ENCODE data around the gene XPC.
"Not testable (repeated sequence)": the region's sequence is repeated elsewhere in the genome, so short reads cannot be mapped to it uniquely, and the experiment has no call there.

The XPC gene

DNA sequence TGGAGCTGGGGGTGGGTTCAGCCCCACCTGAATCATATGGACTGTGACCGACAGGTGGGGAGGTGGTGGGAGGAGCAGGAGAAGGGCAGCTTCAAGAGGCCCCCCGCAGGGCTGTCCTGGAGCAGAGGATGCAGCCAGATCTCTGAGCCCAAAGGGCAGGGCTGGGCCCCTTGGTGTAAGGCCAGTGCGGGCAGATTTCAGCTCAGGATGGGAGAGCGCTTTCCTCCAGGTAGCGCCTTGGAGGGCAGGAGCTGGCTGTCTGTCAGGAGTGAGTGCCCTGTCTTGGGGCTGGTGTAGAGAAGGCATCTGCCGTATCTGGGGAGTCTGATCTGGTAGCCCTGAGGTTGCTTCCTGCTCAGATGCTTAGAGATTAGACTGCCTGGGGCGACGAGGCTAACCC, 46.3 kb downstream of the XPC start:
- no peak for FAIRE-seq

DNA sequence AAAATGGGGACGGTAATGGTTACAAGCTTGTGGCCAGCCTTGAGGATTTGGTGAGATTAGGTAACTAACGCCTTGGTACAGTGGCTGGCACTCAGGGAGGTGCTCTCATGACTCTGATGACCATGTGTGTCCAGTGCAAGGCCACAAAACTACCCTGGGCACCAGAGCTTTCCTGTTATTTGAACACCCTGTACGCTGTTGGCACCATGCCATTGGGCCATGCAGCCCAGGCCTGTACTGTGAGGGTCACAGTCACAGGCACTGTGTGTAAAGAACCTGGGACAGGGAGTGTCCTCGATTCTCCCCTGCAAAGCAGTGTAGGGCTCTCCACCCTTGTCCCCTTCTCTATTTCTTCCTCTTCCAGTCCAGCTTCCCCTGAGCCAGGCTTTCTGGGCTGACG, 47.3 kb downstream of the XPC start:
- no peak for FAIRE-seq

DNA sequence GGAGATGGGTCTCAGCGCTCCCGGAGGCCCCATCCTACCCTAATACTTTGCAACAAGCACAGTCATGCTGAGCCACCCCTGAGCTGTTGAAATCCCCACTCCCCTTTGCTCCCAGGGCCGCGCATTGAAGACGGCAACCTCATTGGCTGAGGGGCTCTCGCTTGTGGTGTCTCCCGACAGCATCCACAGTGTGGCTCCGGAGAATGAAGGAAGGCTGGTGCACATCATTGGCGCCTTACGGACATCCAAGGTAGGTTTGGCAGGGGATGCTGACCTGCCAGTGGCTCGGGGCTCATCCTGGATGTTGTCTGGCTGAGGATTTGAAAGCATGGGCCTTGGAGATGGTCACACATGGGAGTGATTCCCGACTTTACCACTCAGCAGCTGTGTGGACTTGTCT, 47.7 kb downstream of the XPC start:
- FAIRE-seq: no peak

DNA sequence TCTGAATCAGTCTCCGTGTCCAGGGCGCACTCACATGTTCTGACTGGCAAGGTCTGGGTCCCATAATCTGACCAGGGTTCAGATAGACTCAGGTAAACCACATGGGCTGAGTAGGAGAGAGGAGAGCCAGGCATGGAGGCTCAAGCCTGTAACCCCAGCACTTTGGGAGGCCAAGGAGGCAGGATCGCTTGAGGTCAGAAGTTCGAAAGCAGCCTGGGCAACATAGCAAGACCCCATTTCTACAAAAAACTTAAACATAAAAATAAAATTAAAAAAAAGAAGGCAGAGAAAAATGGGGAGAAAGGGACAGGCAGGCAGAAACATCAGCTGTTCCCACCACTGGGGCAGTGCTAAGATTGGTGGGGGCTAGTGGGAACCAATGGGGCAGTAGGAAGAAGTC, 48.2 kb downstream of the XPC start:
- FAIRE-seq: no peak

DNA sequence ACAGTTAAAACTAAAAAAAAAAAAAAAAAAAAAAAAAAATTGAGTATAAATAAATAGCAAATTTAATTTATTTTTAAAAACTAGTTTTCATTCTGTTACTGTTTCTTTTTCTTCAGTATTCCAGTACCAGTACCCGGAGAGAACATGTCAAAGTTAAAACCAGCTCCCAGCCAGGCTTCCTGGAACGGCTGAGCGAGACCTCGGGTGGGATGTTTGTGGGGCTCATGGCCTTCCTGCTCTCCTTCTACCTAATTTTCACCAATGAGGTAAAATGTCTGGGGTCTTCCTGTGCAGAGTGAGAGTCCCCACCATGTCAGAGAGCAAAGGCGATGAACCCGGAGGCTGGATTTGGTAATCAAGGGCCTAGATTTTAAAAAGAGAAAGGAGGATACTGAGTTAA, 49.1 kb downstream of the XPC start:
- FAIRE-seq: no peak

DNA sequence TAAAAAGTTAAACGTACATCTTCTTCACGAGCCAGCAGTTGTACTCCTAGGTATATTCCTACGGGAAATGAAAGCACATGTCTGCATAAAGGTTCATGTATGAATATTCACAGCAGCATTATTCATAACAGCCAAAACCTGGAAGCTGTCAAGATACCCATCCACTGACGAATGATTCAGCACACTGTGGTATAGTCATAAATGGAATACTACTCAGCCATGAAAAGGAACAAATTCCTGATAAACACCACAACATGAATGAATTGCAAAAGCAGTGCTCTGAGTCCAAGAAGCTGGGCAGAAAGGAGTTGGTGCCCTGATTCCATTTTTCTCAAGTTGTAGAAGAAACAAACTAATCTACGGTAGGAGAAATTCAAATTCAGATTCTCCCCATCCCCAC, 49.7 kb downstream of the XPC start:
- no peak for FAIRE-seq

DNA sequence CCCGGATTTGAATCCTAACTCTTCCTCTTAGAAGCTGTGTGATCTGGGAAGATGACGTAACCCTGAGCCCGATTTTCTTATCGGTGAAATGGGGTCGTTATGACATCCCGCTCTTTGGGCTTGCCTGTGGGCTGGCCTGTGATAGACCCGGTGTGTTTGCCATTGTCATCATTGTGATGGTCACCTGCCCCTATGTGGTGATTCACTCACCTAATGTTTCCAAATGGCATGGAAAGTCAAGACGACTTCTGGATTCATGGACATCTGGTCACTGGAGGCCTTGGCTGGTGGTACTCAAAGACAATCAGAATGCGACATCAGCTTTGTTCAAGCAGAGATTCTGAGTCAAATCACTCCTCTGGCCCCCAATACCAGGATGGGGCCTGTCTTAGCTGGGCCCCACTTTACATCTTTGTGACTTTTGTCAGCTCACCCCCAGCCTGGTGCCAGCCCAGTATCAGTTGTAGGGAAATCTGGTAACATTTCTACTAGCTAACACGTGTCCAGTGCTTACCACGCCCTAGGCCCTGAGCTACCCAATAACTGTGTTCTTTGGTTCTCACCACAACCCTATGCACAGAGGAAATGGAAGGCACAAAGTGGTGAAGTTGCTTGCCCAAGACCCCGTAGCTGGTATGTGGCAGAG, 50.8 kb downstream of the XPC start:
- no peak for FAIRE-seq

DNA sequence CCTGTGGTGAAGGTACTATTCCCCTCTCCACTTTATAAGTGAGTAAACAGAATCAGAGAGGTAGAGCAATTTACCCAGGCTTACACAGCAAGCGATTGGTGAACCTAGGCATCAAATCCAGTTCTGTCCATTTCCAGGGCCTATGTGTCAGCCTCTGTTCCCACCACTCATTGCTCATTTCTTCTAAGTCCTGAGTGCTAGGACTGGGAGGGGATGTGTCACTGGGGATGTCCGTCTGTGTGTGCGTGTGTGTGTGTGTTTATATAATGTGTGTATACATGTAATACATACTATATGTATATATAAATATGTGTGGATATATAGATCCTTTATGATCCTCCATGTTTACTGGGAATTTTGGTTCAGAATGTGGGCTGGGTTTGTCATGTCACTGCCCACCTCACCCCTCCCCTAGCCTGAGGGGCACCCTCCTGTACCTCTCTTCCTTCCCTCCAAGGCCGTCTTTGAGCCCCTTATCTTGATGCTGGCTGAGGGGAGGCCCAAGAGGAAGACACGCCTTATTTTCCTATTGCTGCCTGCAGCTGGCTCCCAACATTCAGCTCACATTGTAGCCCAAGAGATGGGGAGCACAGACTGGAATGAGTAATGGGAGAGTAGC, 51.4 kb downstream of the XPC start:
- FAIRE-seq: no peak

DNA sequence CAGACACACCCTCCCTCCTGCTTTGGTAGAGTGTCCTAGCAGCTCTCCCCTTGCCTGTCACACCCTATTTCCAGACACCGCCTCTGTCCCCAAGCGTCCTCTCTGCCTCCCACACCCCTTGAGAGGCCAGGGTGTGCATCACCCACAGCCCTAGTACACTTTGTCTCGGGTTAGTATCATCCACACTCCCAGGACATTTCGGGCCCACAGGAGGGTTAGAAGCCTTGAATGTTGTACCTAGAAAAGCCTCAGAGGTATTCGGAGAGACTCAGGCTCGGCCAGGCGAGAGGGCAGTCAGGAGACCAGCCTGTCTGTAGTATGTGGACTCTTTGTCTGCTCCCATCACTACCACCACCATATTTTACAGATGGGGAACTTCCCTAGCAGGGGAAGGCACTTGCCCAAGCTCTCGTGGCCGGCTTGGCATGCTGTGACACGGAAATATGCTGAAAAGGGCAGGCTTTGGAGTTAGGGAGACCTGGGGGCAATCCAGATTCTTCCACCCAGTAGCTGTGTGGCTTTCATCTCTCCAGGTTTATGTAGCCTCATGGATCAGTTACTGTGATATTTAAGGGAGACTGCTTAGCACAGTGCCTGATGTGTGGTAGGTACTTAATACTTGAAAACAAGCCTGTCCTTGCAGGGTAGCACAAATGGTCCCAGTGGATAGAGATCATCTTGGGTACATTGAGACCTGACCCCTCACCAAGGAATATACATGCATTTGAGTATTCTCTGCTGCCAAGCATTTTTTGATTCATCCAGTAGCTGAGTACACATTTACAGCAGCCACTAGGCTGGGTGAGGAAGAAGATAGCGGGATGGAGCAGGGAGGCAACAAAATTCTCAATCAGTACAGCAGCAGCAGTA, 52.1 kb downstream of the XPC start:
- FAIRE-seq: no peak

DNA sequence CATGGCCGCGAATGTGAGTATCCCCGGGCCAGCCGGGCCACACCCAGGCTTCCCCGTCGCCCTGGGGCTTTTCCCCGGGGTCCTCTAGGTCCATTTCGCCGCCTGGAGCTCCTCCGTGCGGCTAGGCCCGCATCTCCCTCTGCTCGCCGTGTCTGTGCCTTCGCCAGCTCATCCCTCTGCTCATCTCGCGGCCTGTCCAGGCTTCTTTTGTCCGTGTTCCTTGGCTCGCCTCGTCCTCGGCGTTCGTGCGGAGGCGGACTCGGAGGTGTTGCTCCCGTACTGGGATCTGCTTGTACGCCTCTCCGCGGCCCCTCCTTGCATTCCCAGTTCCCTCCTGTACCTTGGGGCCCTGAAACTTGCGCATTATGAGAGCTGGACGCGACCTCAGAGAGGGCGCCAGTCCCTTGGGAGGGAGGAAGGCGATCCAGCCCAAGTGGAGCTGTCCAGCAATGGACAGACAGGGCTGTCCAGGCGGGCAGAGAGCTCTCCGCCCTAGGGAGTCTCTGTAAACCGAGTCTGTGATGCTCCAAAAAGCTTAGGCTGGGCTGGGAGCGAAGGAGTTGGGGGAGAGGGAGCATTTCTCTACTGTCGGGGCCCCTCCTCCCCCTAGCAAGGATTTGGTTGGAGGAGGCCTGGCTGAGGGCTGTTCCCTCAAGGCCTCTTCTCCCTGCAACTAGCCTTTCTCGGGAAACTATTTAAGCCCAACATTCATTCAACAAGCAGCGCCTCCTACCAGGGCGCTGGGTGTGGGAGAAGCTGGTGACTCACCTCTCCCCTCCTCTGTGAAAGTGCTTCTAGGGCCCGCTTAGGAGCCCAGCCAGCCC, 53.0 kb downstream of the XPC start:
- no peak for FAIRE-seq

DNA sequence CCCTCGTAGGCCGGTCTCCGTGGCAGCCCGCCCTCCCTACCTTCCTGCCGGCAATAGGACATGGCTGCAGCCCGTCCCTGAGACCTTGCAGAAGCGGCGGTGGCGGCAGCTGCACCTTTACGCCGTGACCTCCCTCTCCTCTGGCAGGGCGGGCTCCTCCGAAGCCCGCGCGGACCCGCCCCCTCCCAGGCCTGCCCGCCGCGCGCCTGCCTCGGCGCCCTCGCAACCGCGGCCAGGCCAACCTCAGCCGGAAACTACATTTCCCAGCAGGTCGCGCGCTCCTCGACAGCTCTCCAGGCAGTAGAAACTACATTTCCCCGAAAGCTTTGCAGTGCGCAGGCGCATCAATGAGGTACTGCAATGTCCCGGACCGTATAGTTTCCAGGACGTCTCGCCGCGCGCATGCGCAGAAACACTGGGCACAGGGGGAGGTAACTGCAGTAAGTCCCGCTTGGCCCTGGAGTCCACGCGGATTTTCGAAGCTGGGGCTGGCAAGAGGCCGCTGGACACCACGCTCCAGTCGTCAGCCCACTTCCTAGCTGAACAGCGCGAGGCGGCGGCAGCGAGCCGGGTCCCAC, 53.7 kb downstream of the XPC start, which contains the start of the genes CHCHD4 and TMEM43:
Gene CHCHD4 (minus strand): TSS at position 256 of the 578 bp plus-strand sequence. CDS start 194 bp downstream, at position 62.
Gene TMEM43 (plus strand): TSS at position 438 of the 578 bp plus-strand sequence. CDS start 142 bp downstream, outside the sequence.
- FAIRE-seq: no peak

DNA sequence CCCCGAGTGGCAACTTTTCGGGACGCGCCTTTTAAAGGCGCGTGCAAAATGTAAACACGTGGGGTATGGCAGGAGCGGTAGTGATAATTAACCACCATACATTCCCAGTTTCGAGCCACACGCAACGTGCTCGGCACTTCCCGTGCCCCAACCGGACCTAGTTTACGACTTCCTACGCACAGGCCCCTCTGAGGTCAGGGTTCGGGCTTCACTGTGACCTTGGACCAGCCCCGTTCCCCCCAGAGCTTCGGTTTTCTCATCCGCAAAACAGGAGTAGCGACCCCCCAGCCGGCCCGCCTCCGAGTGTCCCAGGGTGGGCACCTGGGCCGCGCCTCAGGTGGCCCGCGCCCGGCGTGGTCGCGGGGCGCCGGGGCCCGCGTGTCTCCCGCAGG, 54.2 kb downstream of the XPC start:
- FAIRE-seq: no peak

DNA sequence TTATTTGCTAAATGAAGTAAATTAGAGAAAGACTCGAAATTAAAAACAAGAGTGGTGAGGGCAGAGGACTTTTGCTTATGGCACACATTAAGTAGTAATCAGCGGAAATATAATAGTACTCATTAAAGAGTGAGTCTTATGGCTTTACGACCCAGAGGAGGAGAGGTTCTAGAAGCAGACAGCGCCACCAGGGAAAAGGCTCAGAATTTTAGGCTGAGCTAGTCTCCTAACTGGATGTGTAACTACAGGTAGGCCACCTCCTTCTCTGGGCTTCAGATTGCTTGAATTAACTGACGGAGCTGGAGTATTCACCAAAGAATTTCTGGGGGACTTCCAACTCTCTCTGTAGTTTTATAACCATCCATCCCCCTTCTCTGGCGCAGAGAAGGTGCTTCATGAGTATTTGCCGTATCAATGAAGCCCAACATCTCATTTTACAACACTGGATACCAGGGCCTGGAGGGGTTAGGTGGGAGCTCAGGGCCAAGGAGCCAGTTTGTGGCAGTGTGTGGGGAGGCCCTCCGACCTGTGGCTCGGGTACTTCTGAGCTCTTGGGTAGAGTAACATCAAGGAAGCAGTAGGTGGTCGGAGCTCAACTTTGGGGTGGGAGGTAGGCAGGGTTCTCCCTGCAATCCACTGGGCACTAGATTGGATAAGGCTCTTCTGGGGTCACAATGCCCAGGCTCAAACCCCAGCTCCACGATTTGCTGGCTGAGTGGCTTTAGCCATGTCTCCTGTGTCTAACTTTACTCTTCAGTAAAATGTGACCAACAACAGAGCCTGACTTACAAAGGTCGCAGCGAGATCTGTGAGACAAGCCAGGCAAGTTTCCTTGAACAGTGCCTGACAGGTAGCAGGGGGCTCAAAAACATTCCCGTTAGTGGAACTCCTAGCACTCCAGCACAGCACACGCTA, 54.8 kb downstream of the XPC start:
- no peak for FAIRE-seq

DNA sequence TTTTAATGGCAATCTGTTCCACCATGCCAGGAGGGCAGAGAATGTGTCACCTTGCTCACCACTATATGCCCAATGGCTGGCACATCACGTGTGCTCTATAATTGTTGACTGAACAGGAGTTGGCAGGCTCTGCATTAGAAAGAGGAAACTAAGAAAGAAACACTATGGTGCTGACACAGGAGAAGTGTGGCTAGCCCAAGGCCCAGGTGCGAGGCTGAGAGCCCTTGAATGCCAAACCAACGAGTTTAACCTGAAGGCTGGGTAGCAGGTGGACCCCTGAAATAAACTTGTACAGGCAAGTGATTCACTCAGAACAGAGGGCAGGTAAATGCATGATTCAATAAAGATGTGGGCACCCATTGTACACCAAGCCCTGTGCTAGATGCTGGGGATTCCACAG, 56.1 kb downstream of the XPC start:
- no peak for FAIRE-seq

DNA sequence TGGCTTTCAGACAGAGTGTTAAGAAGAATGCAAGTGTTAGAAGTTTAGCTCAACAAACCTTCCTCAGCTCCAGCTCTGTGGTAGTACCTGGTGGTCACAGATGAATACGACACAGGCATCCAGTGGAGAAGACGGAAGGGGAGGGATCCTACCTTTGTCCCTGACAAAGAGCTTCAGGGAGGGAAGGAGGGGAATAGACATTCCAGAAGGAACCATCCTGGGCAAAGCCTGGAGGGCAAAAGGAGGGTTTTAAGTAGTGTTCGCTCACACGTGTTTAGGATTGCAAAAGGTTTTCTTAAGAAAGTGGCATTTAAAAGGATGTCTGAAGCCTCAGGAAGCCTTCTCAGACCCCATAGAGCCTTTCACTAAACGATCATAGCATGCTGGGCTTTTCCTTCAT, 56.5 kb downstream of the XPC start:
- FAIRE-seq: no peak

DNA sequence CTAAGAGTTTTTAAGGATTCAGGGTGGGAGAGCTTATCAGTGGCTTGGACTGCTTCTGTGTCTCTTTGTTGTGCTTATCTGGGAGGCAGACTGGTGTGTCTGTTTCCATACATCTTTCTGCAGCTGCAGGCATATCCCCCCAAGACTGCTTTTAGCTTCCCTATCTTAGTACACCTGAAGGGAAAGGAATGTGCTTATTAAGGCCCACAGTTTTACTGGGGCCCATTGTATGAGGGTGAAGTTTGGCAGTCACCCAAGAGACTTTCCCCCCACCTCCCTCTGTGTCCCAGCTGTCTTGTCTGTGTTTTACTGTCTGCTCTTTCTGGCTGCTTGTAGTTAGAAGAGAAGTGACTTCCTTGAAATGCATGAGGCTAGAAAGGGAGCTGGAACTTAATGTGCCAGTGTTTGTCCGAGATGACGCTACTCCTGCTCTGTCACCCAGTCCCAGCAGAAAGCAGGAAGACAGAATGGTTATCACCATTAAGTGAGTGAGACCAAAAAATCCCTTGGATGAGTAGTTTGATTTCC, 57.4 kb downstream of the XPC start:
- FAIRE-seq: not testable (repeated sequence)

DNA sequence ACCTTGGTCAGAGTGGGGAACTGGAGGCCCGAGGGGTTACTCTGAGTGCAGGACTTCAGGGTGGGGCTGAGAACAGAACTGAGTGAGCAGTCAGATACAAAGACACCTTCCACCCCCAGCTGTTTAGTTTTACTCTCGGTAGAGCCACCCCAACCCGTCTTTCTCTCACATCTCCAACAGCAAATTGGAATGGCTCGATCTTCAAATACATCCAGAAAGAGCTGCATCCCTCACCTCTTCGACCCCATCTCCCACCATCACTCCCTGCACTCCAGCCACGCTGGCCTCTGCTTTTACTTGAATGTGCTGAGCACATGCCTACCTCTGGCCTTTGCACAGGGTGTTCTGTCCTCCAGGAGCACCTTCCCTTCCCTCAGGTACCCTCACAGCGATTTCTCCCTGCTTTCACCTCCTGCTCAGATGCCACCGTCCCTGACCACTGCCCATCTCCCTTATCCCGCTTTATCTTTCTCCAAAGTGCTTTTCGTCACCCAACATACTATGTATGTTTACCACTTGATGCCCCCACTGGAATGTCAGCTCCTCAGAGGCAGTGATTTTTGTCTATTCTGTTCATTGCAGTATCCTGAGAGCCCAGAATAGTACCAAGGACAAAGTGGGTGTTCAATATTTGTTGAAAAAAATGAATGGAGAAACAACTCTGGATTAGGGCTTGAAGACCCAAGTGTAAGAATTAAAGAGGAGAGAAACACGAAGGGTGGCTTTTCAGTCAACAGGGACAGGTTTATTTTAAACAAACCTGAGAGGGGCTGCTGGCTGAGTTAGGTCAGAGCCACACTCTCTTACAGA, 58.1 kb downstream of the XPC start:
- no peak for FAIRE-seq

DNA sequence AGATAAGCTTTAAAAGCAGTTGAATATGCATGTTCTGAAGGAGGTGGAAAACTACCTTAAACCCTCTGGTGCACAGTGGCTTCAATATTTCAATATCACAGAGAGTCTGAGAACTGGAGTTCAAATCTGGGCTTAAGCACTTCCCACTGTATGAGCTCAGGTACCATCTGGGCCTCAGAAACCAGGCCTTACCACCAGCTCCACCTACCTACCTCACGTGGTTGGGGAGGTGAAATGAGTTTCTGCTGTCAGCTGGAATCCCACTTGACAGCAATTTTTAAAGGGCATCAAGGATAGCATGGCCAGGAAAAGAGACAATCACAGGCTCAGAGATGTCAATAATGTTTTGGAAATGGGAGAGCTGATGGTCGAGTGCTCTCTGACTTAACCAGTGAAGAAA, 58.8 kb downstream of the XPC start:
- no peak for FAIRE-seq

DNA sequence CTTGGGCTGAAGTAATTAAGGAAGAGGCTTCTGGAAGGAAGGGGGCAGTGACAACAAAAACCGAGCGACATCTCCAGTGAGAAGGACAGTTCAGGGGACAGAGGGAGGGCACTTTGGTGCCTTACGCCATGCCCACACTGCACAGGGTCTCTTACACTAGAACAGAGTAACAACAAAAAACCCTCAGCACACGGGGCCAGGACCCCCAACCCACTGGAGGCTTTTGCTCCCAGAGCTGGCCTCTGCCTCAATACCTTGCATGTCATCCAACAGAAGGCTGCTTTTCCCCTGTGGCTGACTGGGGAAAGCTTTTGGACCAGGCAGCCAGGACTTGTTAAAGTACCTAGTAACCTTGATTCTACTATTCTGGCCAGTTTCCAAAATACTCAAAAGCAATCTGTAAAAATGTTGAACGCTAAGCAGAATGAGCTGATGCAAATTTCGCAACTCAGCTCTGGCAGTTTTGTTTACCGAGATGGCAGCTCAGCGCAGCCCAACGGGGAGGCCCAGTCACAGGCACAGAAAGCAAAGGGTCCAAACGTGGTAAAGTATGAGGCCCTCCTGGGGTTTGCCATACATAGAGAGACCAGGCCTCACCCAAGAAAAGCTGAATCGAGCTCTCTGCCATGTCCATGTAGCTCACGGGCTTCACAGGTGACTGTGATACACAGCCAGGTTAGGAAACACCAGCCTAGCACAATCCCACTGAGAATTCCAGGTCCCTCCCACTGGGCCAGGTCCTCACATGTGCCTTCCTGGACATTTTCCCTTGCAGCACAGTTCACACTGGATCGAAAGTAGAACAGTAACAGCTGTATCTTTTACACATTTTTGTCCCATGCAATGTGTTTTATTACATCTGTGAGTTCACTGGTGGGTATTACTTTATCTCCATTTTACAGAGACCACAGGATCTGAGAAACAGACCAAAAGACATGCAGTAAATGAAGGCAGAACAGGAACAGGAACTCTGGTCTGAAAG, 59.7 kb downstream of the XPC start:
- FAIRE-seq: no peak
